ENCODE data around the gene MIAT.

DNA sequence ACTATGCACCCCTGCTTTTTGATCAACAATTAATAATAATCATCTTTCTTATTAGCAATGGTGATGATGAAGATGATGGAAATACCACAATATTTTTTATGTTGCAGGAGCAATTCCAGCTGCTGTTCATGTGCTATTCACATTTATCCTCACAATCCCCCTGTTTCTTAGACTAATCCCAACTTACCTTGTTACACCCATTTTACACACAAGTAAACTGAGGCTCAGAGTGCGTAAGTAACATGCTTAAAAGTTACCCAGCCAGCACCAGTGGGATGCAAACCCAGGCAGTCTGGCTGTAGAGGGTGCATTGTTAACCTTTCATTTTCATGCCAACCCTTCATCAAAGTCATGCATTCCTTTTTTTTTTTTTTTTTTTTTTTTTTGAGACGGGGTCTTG lies 37.2 kb upstream of the MIAT start:
- TF ChIP-seq, protein P1, sequence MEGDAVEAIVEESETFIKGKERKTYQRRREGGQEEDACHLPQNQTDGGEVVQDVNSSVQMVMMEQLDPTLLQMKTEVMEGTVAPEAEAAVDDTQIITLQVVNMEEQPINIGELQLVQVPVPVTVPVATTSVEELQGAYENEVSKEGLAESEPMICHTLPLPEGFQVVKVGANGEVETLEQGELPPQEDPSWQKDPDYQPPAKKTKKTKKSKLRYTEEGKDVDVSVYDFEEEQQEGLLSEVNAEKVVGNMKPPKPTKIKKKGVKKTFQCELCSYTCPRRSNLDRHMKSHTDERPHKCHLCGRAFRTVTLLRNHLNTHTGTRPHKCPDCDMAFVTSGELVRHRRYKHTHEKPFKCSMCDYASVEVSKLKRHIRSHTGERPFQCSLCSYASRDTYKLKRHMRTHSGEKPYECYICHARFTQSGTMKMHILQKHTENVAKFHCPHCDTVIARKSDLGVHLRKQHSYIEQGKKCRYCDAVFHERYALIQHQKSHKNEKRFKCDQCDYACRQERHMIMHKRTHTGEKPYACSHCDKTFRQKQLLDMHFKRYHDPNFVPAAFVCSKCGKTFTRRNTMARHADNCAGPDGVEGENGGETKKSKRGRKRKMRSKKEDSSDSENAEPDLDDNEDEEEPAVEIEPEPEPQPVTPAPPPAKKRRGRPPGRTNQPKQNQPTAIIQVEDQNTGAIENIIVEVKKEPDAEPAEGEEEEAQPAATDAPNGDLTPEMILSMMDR (conservative IDR thresholded peaks at IDR 0.05; ENCODE audit: low read length): no peak
- TF ChIP-seq EZH2phosphoT487 (IDR thresholded peaks at IDR 0.05; ENCODE audit: borderline replicate concordance): no peak

Data from Loucy (cell line).